Peyer's patch (tissue), 4 donors: Measurements from ENCODE around the gene EFEMP1. TPM values are rescaled to one million over a fixed set of nuclear protein-coding genes. Genes with fewer than 3 reads are reported as not detected.
"Not testable (repeated sequence)": the region's sequence is repeated elsewhere in the genome, so short reads cannot be mapped to it uniquely, and the experiment has no call there.

Source experiments
- DNase-seq, 3 donors: peaks; one replicate each; pipeline ENCODE4 v3.0.0-alpha.2; 2017 to 2019
- H3K27ac ChIP-seq, 4 donors: fragments of 200-600 bp; sonication (generic); one replicate each; pipeline ENCODE4 v1.5.1; 2016 to 2019
- H3K27me3 ChIP-seq, 2 donors: fragments of 200-600 bp; sonication (generic); one replicate each; pipeline ENCODE4 v1.5.1; 2019
- H3K36me3 ChIP-seq, 3 donors: fragments of 200-600 bp; sonication (generic); one replicate each; pipeline ENCODE4 v1.5.1; 2016 to 2019
- H3K4me1 ChIP-seq, 4 donors: fragments of 200-600 bp; sonication (generic); one replicate each; pipeline ENCODE4 v1.5.1; 2016 to 2019
- H3K4me3 ChIP-seq, 4 donors: fragments of 200-600 bp; sonication (generic); 1 replicate in 3 of 4; 2 replicates in 1 of 4; pipeline ENCODE4 v1.5.1; 2016 to 2019; ENCODE audit warnings: mild to moderate bottlenecking in 1 of 4
- H3K9me3 ChIP-seq, 4 donors: fragments of 200-600 bp; sonication (generic); one replicate each; pipeline ENCODE4 v1.5.1; 2016 to 2019; ENCODE audit warnings: mild to moderate bottlenecking in 1 of 4
- CTCF ChIP-seq, 6 experiments: fragments of 450-650 bp in 4 of 6; fragments of 200-600 bp in 2 of 6; sonication (generic) in 1 of 6; IDR thresholded peaks; one replicate each; pipeline ENCODE4 v1.5.1; 2017 to 2019; ENCODE audit warnings: antibody characterized with exemption in 6 of 6, mild to moderate bottlenecking in 3 of 6, moderate library complexity in 1 of 6
- POLR2A ChIP-seq, 2 donors: fragments of 450-650 bp; IDR thresholded peaks; one replicate each; pipeline ENCODE4 v1.5.1; 2017; ENCODE audit warnings: antibody characterized with exemption in 2 of 2, mild to moderate bottlenecking in 2 of 2, moderate library complexity in 2 of 2
- total RNA-seq, 4 donors: library from RNA; depleted of rRNA; stranded (reverse); fragments of >200 nt; gene quantifications; one replicate each; pipeline ENCODE4 v1.1.0, GENCODE V29; 2016

EFEMP1 gene
- total RNA-seq, 4 donors from 2014 or later, result 16.3 to 44.4 (median 26.6) TPM

GRCh38 chr2:55839182-55839819 lies 84.3 kb downstream of the EFEMP1 start:
- Histone ChIP-seq H3K36me3 (no peaks in the 10 kb centered on the region), H3K4me1 (no peaks in the 10 kb centered on the region), H3K27me3 (no peaks in the 10 kb centered on the region), H3K4me3 (no peak overlapping the region), H3K27ac (no peak overlapping the region), H3K9me3 (no peaks in the 10 kb centered on the region)
- no peak for DNase-seq
- no peak for TF ChIP-seq CTCF (IDR thresholded peaks at IDR 0.05)
- no peak for TF ChIP-seq POLR2A (IDR thresholded peaks at IDR 0.05)

GRCh38 chr2:55838653-55839052 lies 84.9 kb downstream of the EFEMP1 start:
- no peaks in the 10 kb centered on the region for H3K9me3 ChIP-seq
- no peak overlapping the region for H3K4me3 ChIP-seq
- H3K36me3 ChIP-seq, result no peaks in the 10 kb centered on the region
- no peak overlapping the region for H3K27ac ChIP-seq
- DNase-seq, result no peak
- no peaks in the 10 kb centered on the region for H3K4me1 ChIP-seq
- TF ChIP-seq CTCF (IDR thresholded peaks at IDR 0.05), result no peak
- no peak for TF ChIP-seq POLR2A (IDR thresholded peaks at IDR 0.05)
- H3K27me3 ChIP-seq, result no peaks in the 10 kb centered on the region

GRCh38 chr2:55838117-55838516 lies 85.5 kb downstream of the EFEMP1 start:
- not testable (repeated sequence) for H3K36me3 ChIP-seq, H3K4me3 ChIP-seq, H3K27me3 ChIP-seq, H3K4me1 ChIP-seq, H3K9me3 ChIP-seq, DNase-seq, H3K27ac ChIP-seq

GRCh38 chr2:55837073-55837472 lies 86.5 kb downstream of the EFEMP1 start:
- DNase-seq, result no peak
- Histone ChIP-seq H3K27ac (no peak overlapping the region), H3K27me3 (no peaks in the 10 kb centered on the region), H3K36me3 (no peaks in the 10 kb centered on the region), H3K9me3 (no peaks in the 10 kb centered on the region), H3K4me3 (no peak overlapping the region), H3K4me1 (no peaks in the 10 kb centered on the region)
- TF ChIP-seq CTCF (IDR thresholded peaks at IDR 0.05) (no peak), POLR2A (IDR thresholded peaks at IDR 0.05) (no peak)

- not testable (repeated sequence) for H3K27ac ChIP-seq, H3K4me3 ChIP-seq, DNase-seq, H3K36me3 ChIP-seq, H3K9me3 ChIP-seq, H3K4me1 ChIP-seq, H3K27me3 ChIP-seq
Observed at GRCh38 chr2:55831671-55832410, 91.7 kb downstream of the EFEMP1 start.

GRCh38 chr2:55827855-55828254 lies 95.7 kb downstream of the EFEMP1 start:
- Histone ChIP-seq H3K27ac (no peak overlapping the region), H3K9me3 (no peaks in the 10 kb centered on the region), H3K36me3 (no peaks in the 10 kb centered on the region), H3K4me1 (no peaks in the 10 kb centered on the region), H3K4me3 (no peak overlapping the region), H3K27me3 (no peaks in the 10 kb centered on the region)
- no peak for TF ChIP-seq POLR2A (IDR thresholded peaks at IDR 0.05)
- no peak for TF ChIP-seq CTCF (IDR thresholded peaks at IDR 0.05)
- DNase-seq, result no peak

GRCh38 chr2:55827428-55827827 lies 96.2 kb downstream of the EFEMP1 start:
- H3K27me3 ChIP-seq, H3K4me3 ChIP-seq, H3K9me3 ChIP-seq, DNase-seq, H3K27ac ChIP-seq, H3K36me3 ChIP-seq, H3K4me1 ChIP-seq: not testable (repeated sequence)
